GM23338 (cell line): Measurements from ENCODE around the gene TRIO. TPM values are rescaled to one million over a fixed set of nuclear protein-coding genes. Genes with fewer than 3 reads are reported as not detected.

ENCODE experiments used
- ATAC-seq: fragments of 200-7000 bp; cut with Tn5 transposase; 3 replicates; pipeline ENCODE4 v1.9.1; 2020
- DNase-seq: peaks from one replicate; pipeline ENCODE4 v3.0.0-alpha.2; 2015; ENCODE audit warnings: low spot score
- H2AFZ ChIP-seq: fragments of 200-600 bp; sonication (generic); 2 replicates; pipeline ENCODE4 v1.8.0; 2016; ENCODE audit warnings: antibody characterized with exemption, mild to moderate bottlenecking, moderate library complexity
- H3F3A ChIP-seq: fragments of 200-600 bp; sonication (generic); replicated peaks from 2 replicates; pipeline ENCODE4 v1.8.0; 2017; ENCODE audit warnings: antibody characterized with exemption, mixed run types, low read depth
- H3K27ac ChIP-seq: fragments of 200-600 bp; sonication (generic); 2 replicates; pipeline ENCODE4 v1.6.1; 2016; ENCODE audit warnings: low read depth
- H3K27me3 ChIP-seq: fragments of 200-600 bp; sonication (generic); 2 replicates; pipeline ENCODE4 v1.8.0; 2016; ENCODE audit warnings: mild to moderate bottlenecking, mixed run types, moderate library complexity; ENCODE audit not compliant: insufficient read depth
- H3K36me3 ChIP-seq: fragments of 200-600 bp; sonication (generic); 2 replicates; pipeline ENCODE4 v1.8.0; 2016; ENCODE audit warnings: mild to moderate bottlenecking; ENCODE audit not compliant: insufficient read depth
- H3K4me1 ChIP-seq: fragments of 200-600 bp; sonication (generic); 2 replicates; pipeline ENCODE4 v1.8.0; 2016; ENCODE audit warnings: mild to moderate bottlenecking, moderate library complexity; ENCODE audit not compliant: insufficient read depth
- H3K4me2 ChIP-seq: fragments of 200-600 bp; sonication (generic); 2 replicates; pipeline ENCODE4 v1.7.1; 2017; ENCODE audit warnings: mixed run types
- H3K4me3 ChIP-seq: fragments of 200-600 bp; sonication (generic); 2 replicates; pipeline ENCODE4 v1.6.1; 2016; ENCODE audit warnings: mixed run types
- H3K79me2 ChIP-seq: fragments of 200-600 bp; sonication (generic); replicated peaks from 2 replicates; pipeline ENCODE4 v1.8.0; 2017; ENCODE audit warnings: mild to moderate bottlenecking; ENCODE audit not compliant: insufficient read depth
- H3K9me2 ChIP-seq: fragments of 200-600 bp; sonication (generic); 2 replicates; pipeline ENCODE4 v1.8.0; 2017; ENCODE audit not compliant: insufficient read depth
- H4K20me1 ChIP-seq: fragments of 200-600 bp; sonication (generic); replicated peaks from 2 replicates; pipeline ENCODE4 v1.8.0; 2017; ENCODE audit warnings: mild to moderate bottlenecking; ENCODE audit not compliant: insufficient read depth
- H3K27ac Mint-ChIP-seq: 2 replicates; pipeline ENCODE4 v1.8.0; 2020; ENCODE audit warnings: inconsistent platforms, mild to moderate bottlenecking, moderate library complexity, mixed read lengths
- H3K27me3 Mint-ChIP-seq: 3 replicates; pipeline ENCODE4 v1.8.0; 2022; ENCODE audit warnings: low read depth, mild to moderate bottlenecking, moderate library complexity, mixed read lengths, inconsistent platforms; ENCODE audit not compliant: insufficient read depth, poor library complexity
- H3K36me3 Mint-ChIP-seq: 3 replicates; pipeline ENCODE4 v1.8.0; 2021; ENCODE audit warnings: low read depth, mild to moderate bottlenecking, inconsistent platforms, moderate library complexity, mixed read lengths
- H3K4me1 Mint-ChIP-seq: 3 replicates; pipeline ENCODE4 v1.8.0; 2020; ENCODE audit warnings: mild to moderate bottlenecking, inconsistent platforms, mixed read lengths
- H3K4me3 Mint-ChIP-seq: 3 replicates; pipeline ENCODE4 v1.8.0; 2021; ENCODE audit warnings: moderate library complexity, mild to moderate bottlenecking, inconsistent platforms, mixed read lengths
- H3K9me3 Mint-ChIP-seq: 3 replicates; pipeline ENCODE4 v1.8.0; 2020; ENCODE audit warnings: moderate library complexity, mild to moderate bottlenecking, inconsistent platforms, mixed read lengths
- EZH2 ChIP-seq: fragments of 200-600 bp; sonication (generic); IDR thresholded peaks from one replicate; pipeline ENCODE4 v1.8.0; 2017; ENCODE audit warnings: antibody characterized with exemption, mild to moderate bottlenecking, low read depth; ENCODE audit not compliant: unreplicated experiment
- EZH2phosphoT487 ChIP-seq: fragments of 200-600 bp; sonication (generic); IDR thresholded peaks from one replicate; pipeline ENCODE4 v1.8.1; 2018; ENCODE audit warnings: antibody characterized with exemption; ENCODE audit not compliant: unreplicated experiment
- JUNB ChIP-seq: IDR thresholded peaks from one replicate; pipeline ENCODE4 v1.6.1; 2016; ENCODE audit warnings: antibody characterized with exemption; ENCODE audit not compliant: unreplicated experiment
- NANOG ChIP-seq: IDR thresholded peaks from 2 replicates; pipeline ENCODE4 v1.6.1; 2016; ENCODE audit warnings: antibody characterized with exemption, borderline replicate concordance
- POLR2AphosphoS5 ChIP-seq: IDR thresholded peaks from 2 replicates; pipeline ENCODE4 v1.6.1; 2016; ENCODE audit warnings: antibody characterized with exemption, low read depth
- STAT1 ChIP-seq: IDR thresholded peaks from one replicate; pipeline ENCODE4 v1.6.1; 2016; ENCODE audit warnings: antibody characterized with exemption; ENCODE audit not compliant: unreplicated experiment
- ZNF114 ChIP-seq: fragments of 250-450 bp; sonication (Bioruptor Pico); IDR thresholded peaks from 2 replicates; pipeline ENCODE4 v1.5.0; 2020; ENCODE audit warnings: mild to moderate bottlenecking, moderate library complexity
- polyA plus RNA-seq: library from polyadenylated mRNA; unstranded; fragments of >200 nt; fragmentation: Nextera tagmentation; extraction: Ambion mirVana; gene quantifications from 2 replicates; pipeline ENCODE4 v1.2.1, GENCODE V29; 2016
- total RNA-seq: library from RNA; depleted of rRNA; stranded (reverse); fragments of >200 nt; shearing (Covaris generic); gene quantifications from 2 replicates; pipeline ENCODE4 v1.2.3, GENCODE V29; 2014
- TF ChIP-seq, protein P1 (sequence below), 2 experiments: fragments of 200-600 bp in 1 of 2; sonication (generic) in 1 of 2; conservative IDR thresholded peaks; 2 replicates each; pipeline versions ENCODE4 v1.5.1 to v1.6.1; 2016 to 2017; ENCODE audit warnings: antibody characterized with exemption in 2 of 2, low read depth in 2 of 2, mild to moderate bottlenecking in 2 of 2, moderate library complexity in 1 of 2
- TF ChIP-seq, protein P2 (sequence below): IDR thresholded peaks from one replicate; pipeline ENCODE4 v1.6.1; 2018; ENCODE audit warnings: antibody characterized with exemption; ENCODE audit not compliant: unreplicated experiment

The TRIO gene
- total and polyA plus RNA-seq, 2 experiments from 2014 or later, result 13.8 to 113 TPM

- no peak for TF ChIP-seq EZH2phosphoT487
- no peak for TF ChIP-seq POLR2AphosphoS5
- no peak for TF ChIP-seq ZNF114
- no peak for TF ChIP-seq EZH2
- TF ChIP-seq, protein P1, sequence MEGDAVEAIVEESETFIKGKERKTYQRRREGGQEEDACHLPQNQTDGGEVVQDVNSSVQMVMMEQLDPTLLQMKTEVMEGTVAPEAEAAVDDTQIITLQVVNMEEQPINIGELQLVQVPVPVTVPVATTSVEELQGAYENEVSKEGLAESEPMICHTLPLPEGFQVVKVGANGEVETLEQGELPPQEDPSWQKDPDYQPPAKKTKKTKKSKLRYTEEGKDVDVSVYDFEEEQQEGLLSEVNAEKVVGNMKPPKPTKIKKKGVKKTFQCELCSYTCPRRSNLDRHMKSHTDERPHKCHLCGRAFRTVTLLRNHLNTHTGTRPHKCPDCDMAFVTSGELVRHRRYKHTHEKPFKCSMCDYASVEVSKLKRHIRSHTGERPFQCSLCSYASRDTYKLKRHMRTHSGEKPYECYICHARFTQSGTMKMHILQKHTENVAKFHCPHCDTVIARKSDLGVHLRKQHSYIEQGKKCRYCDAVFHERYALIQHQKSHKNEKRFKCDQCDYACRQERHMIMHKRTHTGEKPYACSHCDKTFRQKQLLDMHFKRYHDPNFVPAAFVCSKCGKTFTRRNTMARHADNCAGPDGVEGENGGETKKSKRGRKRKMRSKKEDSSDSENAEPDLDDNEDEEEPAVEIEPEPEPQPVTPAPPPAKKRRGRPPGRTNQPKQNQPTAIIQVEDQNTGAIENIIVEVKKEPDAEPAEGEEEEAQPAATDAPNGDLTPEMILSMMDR (conservative IDR thresholded peaks at IDR 0.05; ENCODE audit: low read depth in 2 of 2), result no peak
- TF ChIP-seq, protein P2, sequence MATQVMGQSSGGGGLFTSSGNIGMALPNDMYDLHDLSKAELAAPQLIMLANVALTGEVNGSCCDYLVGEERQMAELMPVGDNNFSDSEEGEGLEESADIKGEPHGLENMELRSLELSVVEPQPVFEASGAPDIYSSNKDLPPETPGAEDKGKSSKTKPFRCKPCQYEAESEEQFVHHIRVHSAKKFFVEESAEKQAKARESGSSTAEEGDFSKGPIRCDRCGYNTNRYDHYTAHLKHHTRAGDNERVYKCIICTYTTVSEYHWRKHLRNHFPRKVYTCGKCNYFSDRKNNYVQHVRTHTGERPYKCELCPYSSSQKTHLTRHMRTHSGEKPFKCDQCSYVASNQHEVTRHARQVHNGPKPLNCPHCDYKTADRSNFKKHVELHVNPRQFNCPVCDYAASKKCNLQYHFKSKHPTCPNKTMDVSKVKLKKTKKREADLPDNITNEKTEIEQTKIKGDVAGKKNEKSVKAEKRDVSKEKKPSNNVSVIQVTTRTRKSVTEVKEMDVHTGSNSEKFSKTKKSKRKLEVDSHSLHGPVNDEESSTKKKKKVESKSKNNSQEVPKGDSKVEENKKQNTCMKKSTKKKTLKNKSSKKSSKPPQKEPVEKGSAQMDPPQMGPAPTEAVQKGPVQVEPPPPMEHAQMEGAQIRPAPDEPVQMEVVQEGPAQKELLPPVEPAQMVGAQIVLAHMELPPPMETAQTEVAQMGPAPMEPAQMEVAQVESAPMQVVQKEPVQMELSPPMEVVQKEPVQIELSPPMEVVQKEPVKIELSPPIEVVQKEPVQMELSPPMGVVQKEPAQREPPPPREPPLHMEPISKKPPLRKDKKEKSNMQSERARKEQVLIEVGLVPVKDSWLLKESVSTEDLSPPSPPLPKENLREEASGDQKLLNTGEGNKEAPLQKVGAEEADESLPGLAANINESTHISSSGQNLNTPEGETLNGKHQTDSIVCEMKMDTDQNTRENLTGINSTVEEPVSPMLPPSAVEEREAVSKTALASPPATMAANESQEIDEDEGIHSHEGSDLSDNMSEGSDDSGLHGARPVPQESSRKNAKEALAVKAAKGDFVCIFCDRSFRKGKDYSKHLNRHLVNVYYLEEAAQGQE, result no peak
Measured at GRCh38 chr5:14495301-14495700, 352.2 kb downstream of the TRIO start (continued).

- TF ChIP-seq NANOG (no peak), JUNB (no peak), STAT1 (no peak)
- H3K9me3 Mint-ChIP-seq, result no peaks in the 10 kb centered on the region; the same call in 2 of the 3 replicates
- H3K27me3 Mint-ChIP-seq, result peaks cover 4% of the 10 kb centered on the region
- ATAC-seq (no peak), DNase-seq (no peak)
- Histone ChIP-seq H3F3A (no peaks in the 10 kb centered on the region), H3K79me2 (no peaks in the 10 kb centered on the region), H2AFZ (no peak overlapping the region), H3K36me3 (peaks cover 8% of the 10 kb centered on the region; the same call in 1 of the 2 replicates), H3K4me2 (no peak overlapping the region), H4K20me1 (no peaks in the 10 kb centered on the region), H3K9me2 (no peaks in the 10 kb centered on the region), H3K27me3 (no peaks in the 10 kb centered on the region), H3K27ac (no peak overlapping the region), H3K4me3 (no peak overlapping the region), H3K4me1 (no peaks in the 10 kb centered on the region)
- no peak overlapping the region for H3K4me3 Mint-ChIP-seq
- no peak overlapping the region for H3K27ac Mint-ChIP-seq
- H3K36me3 Mint-ChIP-seq, result peaks cover 49% of the 10 kb centered on the region
- no peaks in the 10 kb centered on the region for H3K4me1 Mint-ChIP-seq
Measured at GRCh38 chr5:14497311-14497710, 354.2 kb downstream of the TRIO start.
